ENCODE results near the gene IFNK.

GRCh38 chr9:27535701-27536118, 11.6 kb downstream of the IFNK start:
- TF ChIP-seq CTCF (IDR thresholded peaks at IDR 0.05) (no peak), POLR2A (IDR thresholded peaks at IDR 0.05) (no peak)

Data from uterus (tissue), 2 donors.